ENCODE results near the gene KCNT2. TPM values are rescaled to one million over a fixed set of nuclear protein-coding genes. Genes with fewer than 3 reads are reported as not detected.

KCNT2 gene
- total RNA-seq, 1 donor from 2014 or later: 29.8 TPM

- no peaks in the 10 kb centered on the region for H3K27me3 Mint-ChIP-seq (ENCODE audit: insufficient read depth, low read depth)
- H3K27ac Mint-ChIP-seq: no peak overlapping the region
- Histone ChIP-seq H3F3A (ENCODE audit: low read depth) (no peaks in the 10 kb centered on the region), H3K27me3 (no peaks in the 10 kb centered on the region), H3K36me3 (no peaks in the 10 kb centered on the region), H3K4me1 (no peaks in the 10 kb centered on the region), H3K79me2 (ENCODE audit: low read depth) (no peaks in the 10 kb centered on the region), H3K4me3 (no peak overlapping the region), H3K9ac (no peak overlapping the region), H2AFZ (replicated peaks) (no peak overlapping the region), H3K4me2 (no peak overlapping the region), H3K9me3 (ENCODE audit: low read depth) (no peaks in the 10 kb centered on the region), H4K20me1 (ENCODE audit: low read depth) (no peaks in the 10 kb centered on the region), H3K27ac (no peak overlapping the region)
- H3K4me3 Mint-ChIP-seq: no peak overlapping the region
- H3K9me3 Mint-ChIP-seq: no peaks in the 10 kb centered on the region
- peaks cover 2% of the 10 kb centered on the region for H3K4me1 Mint-ChIP-seq
- TF ChIP-seq EZH2 (IDR thresholded peaks at IDR 0.05) (no peak), CTCF (IDR thresholded peaks at IDR 0.05) (no peak), EZH2phosphoT487 (IDR thresholded peaks at IDR 0.05) (no peak)
- no peak for DNase-seq (ENCODE audit: low spot score)
- H3K36me3 Mint-ChIP-seq: no peaks in the 10 kb centered on the region
Observed at GRCh38 chr1:196377811-196378210, 230.4 kb downstream of the KCNT2 start.

- no peaks in the 10 kb centered on the region for H3K9me3 ChIP-seq (ENCODE audit: low read depth)
- no peak overlapping the region for H2AFZ ChIP-seq (replicated peaks)
- H4K20me1 ChIP-seq (ENCODE audit: low read depth): no peaks in the 10 kb centered on the region
- H3K4me3 Mint-ChIP-seq: no peak overlapping the region
- no peak for DNase-seq (ENCODE audit: low spot score)
- H3K4me3 ChIP-seq: no peak overlapping the region
- no peaks in the 10 kb centered on the region for H3K4me1 ChIP-seq
- no peaks in the 10 kb centered on the region for H3K9me3 Mint-ChIP-seq
- no peak overlapping the region for H3K9ac ChIP-seq
- H3K27me3 Mint-ChIP-seq (ENCODE audit: insufficient read depth, low read depth): no peaks in the 10 kb centered on the region
- H3K79me2 ChIP-seq (ENCODE audit: low read depth): no peaks in the 10 kb centered on the region
- H3K27me3 ChIP-seq: no peaks in the 10 kb centered on the region
- no peaks in the 10 kb centered on the region for H3K36me3 ChIP-seq
- no peak overlapping the region for H3K27ac Mint-ChIP-seq
- H3K4me2 ChIP-seq: no peak overlapping the region
- TF ChIP-seq EZH2 (IDR thresholded peaks at IDR 0.05): no peak
- no peak for TF ChIP-seq CTCF (IDR thresholded peaks at IDR 0.05)
- no peak for TF ChIP-seq EZH2phosphoT487 (IDR thresholded peaks at IDR 0.05)
- peaks cover 2% of the 10 kb centered on the region for H3K4me1 Mint-ChIP-seq
- no peaks in the 10 kb centered on the region for H3K36me3 Mint-ChIP-seq
- H3F3A ChIP-seq (ENCODE audit: low read depth): no peaks in the 10 kb centered on the region
- H3K27ac ChIP-seq: no peak overlapping the region
Observed at GRCh38 chr1:196376630-196377328, 231.5 kb downstream of the KCNT2 start.

- H3K4me3 Mint-ChIP-seq: no peak overlapping the region
- H2AFZ ChIP-seq (replicated peaks): no peak overlapping the region
- no peak for DNase-seq (ENCODE audit: low spot score)
- TF ChIP-seq EZH2 (IDR thresholded peaks at IDR 0.05) (no peak), CTCF (IDR thresholded peaks at IDR 0.05) (no peak), EZH2phosphoT487 (IDR thresholded peaks at IDR 0.05) (no peak)
- H3K36me3 ChIP-seq: no peaks in the 10 kb centered on the region
- H3K79me2 ChIP-seq (ENCODE audit: low read depth): no peaks in the 10 kb centered on the region
- no peak overlapping the region for H3K9ac ChIP-seq
- no peaks in the 10 kb centered on the region for H3K9me3 Mint-ChIP-seq
- H3K36me3 Mint-ChIP-seq: peaks cover 3% of the 10 kb centered on the region
- no peaks in the 10 kb centered on the region for H3K27me3 ChIP-seq
- no peaks in the 10 kb centered on the region for H4K20me1 ChIP-seq (ENCODE audit: low read depth)
- no peak overlapping the region for H3K4me3 ChIP-seq
- no peak overlapping the region for H3K27ac Mint-ChIP-seq
- H3F3A ChIP-seq (ENCODE audit: low read depth): no peaks in the 10 kb centered on the region
- H3K4me1 ChIP-seq: no peaks in the 10 kb centered on the region
- H3K27ac ChIP-seq: no peak overlapping the region
- no peaks in the 10 kb centered on the region for H3K4me1 Mint-ChIP-seq
- no peaks in the 10 kb centered on the region for H3K27me3 Mint-ChIP-seq (ENCODE audit: insufficient read depth, low read depth)
- no peak overlapping the region for H3K4me2 ChIP-seq
- H3K9me3 ChIP-seq (ENCODE audit: low read depth): no peaks in the 10 kb centered on the region
Observed at GRCh38 chr1:196373798-196374197, 234.4 kb downstream of the KCNT2 start.

Measured in neural progenitor cell (in vitro differentiated cells).